K562 (cell line): ENCODE data around the gene BBS1. TPM values are rescaled to one million over a fixed set of nuclear protein-coding genes. Genes with fewer than 3 reads are reported as not detected.

ENCODE experiments used
- ADNP ChIP-seq: fragments of 200-800 bp; sonication (Bioruptor generic); IDR thresholded peaks from 2 replicates; pipeline ENCODE4 v1.6.1; 2016; ENCODE audit warnings: missing genetic modification characterization, missing compliant biosample characterization
- ARID1B ChIP-seq: fragments of 450-650 bp; IDR thresholded peaks from 2 replicates; pipeline ENCODE4 v1.6.1; 2016; ENCODE audit warnings: antibody characterized with exemption, mild to moderate bottlenecking, inconsistent platforms
- BCOR ChIP-seq: fragments of 450-650 bp; IDR thresholded peaks from 2 replicates; pipeline ENCODE4 v1.6.1; 2016
- BRD4 ChIP-seq: fragments of 200-600 bp; sonication (generic); IDR thresholded peaks from 2 replicates; pipeline ENCODE4 v1.6.1; 2017; ENCODE audit warnings: inconsistent platforms
- CHD1 ChIP-seq: fragments of 200-600 bp; sonication (generic); IDR thresholded peaks from one replicate; pipeline ENCODE4 v1.6.1; 2012; ENCODE audit warnings: mild to moderate bottlenecking, moderate library complexity, low read length, inconsistent platforms
- CHD4 ChIP-seq: fragments of 200-600 bp; sonication (generic); IDR thresholded peaks from 3 replicates; pipeline ENCODE4 v1.6.1; 2012; ENCODE audit warnings: low read depth, mild to moderate bottlenecking, mixed read lengths, low read length, inconsistent platforms; ENCODE audit not compliant: insufficient read depth, insufficient replicate concordance, poor library complexity, severe bottlenecking
- CREM ChIP-seq: IDR thresholded peaks from 2 replicates; pipeline ENCODE4 v1.6.1; 2014; ENCODE audit warnings: antibody characterized with exemption, low read depth
- DNMT1 ChIP-seq: fragments of 450-650 bp; IDR thresholded peaks from 2 replicates; pipeline ENCODE4 v1.6.1; 2016; ENCODE audit warnings: antibody characterized with exemption, mild to moderate bottlenecking
- E2F6 ChIP-seq, 2 experiments: IDR thresholded peaks; 2 replicates each; pipeline ENCODE4 v1.6.1; 2011; ENCODE audit warnings: borderline replicate concordance in 1 of 2, control low read depth in 1 of 2, low read depth in 1 of 2, low read length in 1 of 2, mild to moderate bottlenecking in 1 of 2, mixed read lengths in 1 of 2, moderate library complexity in 1 of 2; ENCODE audit not compliant: insufficient read depth in 1 of 2, insufficient read length in 1 of 2, poor library complexity in 1 of 2, severe bottlenecking in 1 of 2; ENCODE audit errors: extremely low read depth in 1 of 2
- FOXA3 ChIP-seq, 2 experiments: fragments of 450-650 bp in 1 of 2; sonication (generic) in 1 of 2; formaldehyde crosslinking; IDR thresholded peaks in 1 of 2; conservative IDR thresholded peaks in 1 of 2; 2 replicates each; pipeline versions ENCODE4 v1.4.0 to v1.8.0; 2020 to 2022; ENCODE audit warnings: mild to moderate bottlenecking in 2 of 2, missing genetic modification reagents in 1 of 2
- FOXJ2 ChIP-seq: fragments of 200-800 bp; sonication (Bioruptor generic); IDR thresholded peaks from 2 replicates; pipeline ENCODE4 v1.6.1; 2016; ENCODE audit warnings: missing genetic modification characterization, missing compliant biosample characterization
- JUN ChIP-seq, 2 experiments: sonication (generic) in 1 of 2; formaldehyde crosslinking in 1 of 2; IDR thresholded peaks; 2 replicates each; pipeline versions ENCODE4 v1.6.1 to v1.8.0; 2012 to 2022; ENCODE audit warnings: borderline replicate concordance in 2 of 2, mild to moderate bottlenecking in 2 of 2, improper control_type of control experiment in 1 of 2, low read depth in 1 of 2, low read length in 1 of 2, missing genetic modification reagents in 1 of 2
- KDM1A ChIP-seq, 2 experiments: fragments of 450-650 bp; IDR thresholded peaks; 2 replicates each; pipeline ENCODE4 v1.6.1; 2016; ENCODE audit warnings: mild to moderate bottlenecking in 2 of 2
- KLF6 ChIP-seq: fragments of 250-450 bp; sonication (Bioruptor Pico); IDR thresholded peaks from 2 replicates; pipeline ENCODE4 v1.4.0; 2020; ENCODE audit warnings: mild to moderate bottlenecking, moderate library complexity, borderline replicate concordance
- LARP7 ChIP-seq: fragments of 450-650 bp; IDR thresholded peaks from 2 replicates; pipeline ENCODE4 v1.6.1; 2016
- MAZ ChIP-seq, 2 experiments: fragments of 450-650 bp in 1 of 2; sonication (generic) in 1 of 2; formaldehyde crosslinking; IDR thresholded peaks in 1 of 2; conservative IDR thresholded peaks in 1 of 2; 2 replicates each; pipeline versions ENCODE4 v1.4.0 to v1.5.0; 2020; ENCODE audit warnings: mild to moderate bottlenecking in 1 of 2, missing genetic modification reagents in 1 of 2
- MEIS2 ChIP-seq: fragments of 450-650 bp; IDR thresholded peaks from 2 replicates; pipeline ENCODE4 v1.6.1; 2014; ENCODE audit warnings: mild to moderate bottlenecking; ENCODE audit not compliant: partially characterized antibody
- NCOA4 ChIP-seq: fragments of 450-650 bp; IDR thresholded peaks from 2 replicates; pipeline ENCODE4 v1.6.1; 2018; ENCODE audit warnings: mild to moderate bottlenecking; ENCODE audit not compliant: partially characterized antibody
- PHB ChIP-seq: fragments of 250-450 bp; sonication (Bioruptor Pico); IDR thresholded peaks from 2 replicates; pipeline ENCODE4 v1.5.0; 2021
- PHF20 ChIP-seq: fragments of 450-650 bp; IDR thresholded peaks from 2 replicates; pipeline ENCODE4 v1.6.1; 2018; ENCODE audit not compliant: partially characterized antibody
- PKNOX1 ChIP-seq: fragments of 450-650 bp; IDR thresholded peaks from 2 replicates; pipeline ENCODE4 v1.6.1; 2016
- PTRF ChIP-seq: fragments of 450-650 bp; IDR thresholded peaks from 2 replicates; pipeline ENCODE4 v1.6.1; 2016; ENCODE audit warnings: mild to moderate bottlenecking, missing genetic modification characterization, missing compliant biosample characterization
- SMARCA5 ChIP-seq: fragments of 450-650 bp; IDR thresholded peaks from 2 replicates; pipeline ENCODE4 v1.6.1; 2016
- SOX6 ChIP-seq: fragments of 450-650 bp; IDR thresholded peaks from 2 replicates; pipeline ENCODE4 v1.6.1; 2014; ENCODE audit warnings: mild to moderate bottlenecking
- YY1 ChIP-seq, 3 experiments: IDR thresholded peaks; 2 replicates each; pipeline ENCODE4 v1.6.1; 2011; ENCODE audit warnings: low read length in 2 of 3, mild to moderate bottlenecking in 2 of 3, moderate library complexity in 2 of 3, borderline replicate concordance in 1 of 3, control low read depth in 1 of 3, low read depth in 1 of 3; ENCODE audit not compliant: insufficient read depth in 3 of 3, insufficient replicate concordance in 2 of 3, control insufficient read depth in 1 of 3, insufficient read length in 1 of 3; ENCODE audit errors: extremely low read depth in 1 of 3
- ZNF507 ChIP-seq: conservative IDR thresholded peaks from 2 replicates; pipeline ENCODE4 v1.6.1; 2017; ENCODE audit warnings: missing genetic modification characterization, missing compliant biosample characterization
- ZNF717 ChIP-seq: fragments of 250-450 bp; sonication (Bioruptor Pico); IDR thresholded peaks from 2 replicates; pipeline ENCODE4 v1.5.0; 2021
- polyA plus RNA-seq, 8 experiments: library from polyadenylated mRNA; depleted of rRNA in 4 of 8; stranded (reverse) in 5 of 8; unstranded in 3 of 8; fragments of >200 nt; fragmentation: Nextera tagmentation in 2 of 8; fragmentation: Illumina TruSeq in 1 of 8; extraction: Ambion mirVana in 2 of 8; extraction: Trizol in 1 of 8; gene quantifications; 2 replicates each; pipeline versions ENCODE4 v1.2.1 to v1.2.3, GENCODE V29; 2011 to 2014; ENCODE audit warnings: inconsistent platforms in 1 of 8, missing spikeins in 1 of 8
- total RNA-seq, 7 experiments: library from RNA; depleted of rRNA in 6 of 7; stranded (reverse); fragments of >200 nt in 6 of 7; fragmentation: Illumina TruSeq in 2 of 7; extraction: Trizol in 2 of 7; gene quantifications; 2 replicates each; pipeline versions ENCODE4 v1.2.1 to v1.2.3, GENCODE V29; 2011 to 2021; ENCODE audit warnings: low replicate concordance in 1 of 7

Gene BBS1
- total and polyA plus RNA-seq, 9 of the 15 experiments (the other 6 are each of a cell fraction or from before 2014, with no cell fraction given), result 9.0 to 19.8 (median 12.1) TPM

- TF ChIP-seq CHD4 (peak; percentile 95), CREM (no peak), KDM1A (IDR thresholded peaks at IDR 0.05) (peak; percentile 78 to 82; a peak in 3 of 4 replicates), BRD4 (no peak), MEIS2 (peak; percentile 85), ADNP (tag) (peak; percentile 89), JUN (IDR thresholded peaks at IDR 0.05; ENCODE audit: borderline replicate concordance, low read depth, low read length) (no peak), JUN (CRISPR knock-in tag; IDR thresholded peaks at IDR 0.05; ENCODE audit: borderline replicate concordance) (peak; percentile 39; the same call in 1 of the 2 replicates), E2F6 (IDR thresholded peaks at IDR 0.05; ENCODE audit: borderline replicate concordance in 1 of 2, extremely low read depth in 1 of 2, insufficient read depth in 1 of 2, insufficient read length in 1 of 2, low read depth in 1 of 2, low read length in 1 of 2, poor library complexity in 1 of 2, severe bottlenecking in 1 of 2) (no peak), ZNF507 (tag) (no peak), FOXJ2 (0 out of 2 replicates have a peak, but pooled peaks have one; percentile 41), PHF20 (peak; percentile 12), NCOA4 (peak; percentile 65), DNMT1 (no peak), LARP7 (no peak), ZNF717 (CRISPR knock-in tag) (0 out of 2 replicates have a peak, but pooled peaks have one; percentile 36), SOX6 (no peak), BCOR (peak; percentile 97), YY1 (IDR thresholded peaks at IDR 0.05; ENCODE audit: borderline replicate concordance in 1 of 3, control insufficient read depth in 1 of 3, extremely low read depth in 1 of 3, insufficient read depth in 3 of 3, insufficient read length in 1 of 3, insufficient replicate concordance in 2 of 3, low read depth in 1 of 3, low read length in 2 of 3) (no peak), KLF6 (CRISPR knock-in tag) (no peak), FOXA3 (CRISPR knock-in tag; conservative IDR thresholded peaks at IDR 0.05 in 1 of 2, IDR thresholded peaks at IDR 0.05 in 1 of 2) (0 out of 4 replicates have a peak, but pooled peaks of 1 of the 2 experiments have one; percentile 26), MAZ (CRISPR knock-in tag; conservative IDR thresholded peaks at IDR 0.05 in 1 of 2, IDR thresholded peaks at IDR 0.05 in 1 of 2) (0 out of 4 replicates have a peak, but pooled peaks of 1 of the 2 experiments have one; percentile 46), CHD1 (no peak), PHB (CRISPR knock-in tag) (no peak), PTRF (tag) (no peak), PKNOX1 (peak; percentile 83), ARID1B (no peak), SMARCA5 (peak; percentile 97)
Observed at GRCh38 chr11:66478729-66479393, 31.6 kb upstream of the BBS1 start (continued).
